Measurements from ENCODE around the gene NEDD4L.
A peak's percentile ranks its signal among the peaks of the same experiment; 100 is the strongest.
"Not testable (repeated sequence)": the region's sequence is repeated elsewhere in the genome, so short reads cannot be mapped to it uniquely, and the experiment has no call there.

Gene NEDD4L

DNA sequence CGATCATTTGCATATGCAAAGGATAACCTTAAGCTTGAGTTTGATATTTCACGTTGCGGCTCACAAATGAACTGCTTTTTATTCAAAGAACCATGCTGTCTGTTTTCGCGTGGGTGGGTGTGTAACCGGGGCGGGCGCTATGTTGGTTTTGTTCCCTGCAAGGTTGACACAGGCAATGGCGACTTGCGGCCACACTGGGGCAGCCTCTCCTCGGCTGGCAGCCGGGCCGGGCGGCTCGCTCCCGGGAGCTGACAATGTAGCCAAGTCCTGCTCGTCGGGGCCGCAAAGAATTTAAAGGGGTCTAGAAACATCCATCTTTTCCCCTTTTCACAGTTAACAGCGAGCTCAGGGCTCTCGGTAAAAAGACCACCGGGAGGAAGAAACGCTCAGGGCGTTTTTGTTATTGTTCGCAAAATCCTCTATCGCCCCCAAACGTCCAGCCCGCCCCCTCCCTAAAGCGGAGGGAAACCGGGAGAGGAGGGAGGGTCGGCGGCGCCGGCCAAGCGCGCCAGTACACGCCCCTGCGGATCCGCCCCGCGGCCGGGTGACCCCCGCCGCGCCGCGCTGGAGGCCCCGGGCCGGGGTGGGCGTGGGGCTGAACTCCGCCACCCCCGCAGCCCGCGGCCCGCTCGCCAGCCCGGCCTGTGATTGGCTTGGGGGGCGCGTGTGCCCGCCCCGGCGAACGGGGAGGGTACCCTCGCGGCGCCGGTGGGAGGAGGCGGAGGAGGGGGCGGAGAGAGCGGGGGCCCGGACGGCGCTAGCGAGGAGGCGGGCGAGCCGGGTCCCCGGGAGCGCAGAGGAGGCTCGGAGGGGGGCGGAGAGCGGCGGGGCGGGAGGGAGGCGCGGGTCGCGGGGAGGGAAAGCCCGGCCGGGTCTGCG lies at the start of gene NEDD4L:
TSS of gene NEDD4L (plus strand) at position 736 of the 879 bp plus-strand sequence. CDS start 435 bp downstream, outside the sequence.
- DNase-seq: peak; percentile 88

DNA sequence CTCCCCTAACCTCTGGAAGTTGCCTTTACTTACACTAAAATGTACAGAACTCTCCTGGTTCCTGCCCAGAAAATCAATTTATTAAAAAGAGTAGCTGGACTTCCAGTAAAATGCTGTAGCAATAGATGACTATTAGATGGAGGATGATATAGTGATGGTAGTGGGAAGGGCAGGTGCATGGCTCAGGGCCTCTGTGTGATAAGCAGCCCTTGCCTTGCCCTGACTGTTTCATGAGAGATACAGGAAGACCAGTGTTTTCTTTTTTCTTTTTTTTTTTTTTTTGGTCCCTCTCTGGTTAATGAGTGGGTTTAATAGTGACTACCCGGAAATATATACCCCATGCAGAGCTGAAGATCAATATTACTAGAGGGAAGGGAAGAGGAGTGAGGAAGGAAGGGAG lies 48.7 kb upstream of the NEDD4L start:
- no peak for DNase-seq

DNA sequence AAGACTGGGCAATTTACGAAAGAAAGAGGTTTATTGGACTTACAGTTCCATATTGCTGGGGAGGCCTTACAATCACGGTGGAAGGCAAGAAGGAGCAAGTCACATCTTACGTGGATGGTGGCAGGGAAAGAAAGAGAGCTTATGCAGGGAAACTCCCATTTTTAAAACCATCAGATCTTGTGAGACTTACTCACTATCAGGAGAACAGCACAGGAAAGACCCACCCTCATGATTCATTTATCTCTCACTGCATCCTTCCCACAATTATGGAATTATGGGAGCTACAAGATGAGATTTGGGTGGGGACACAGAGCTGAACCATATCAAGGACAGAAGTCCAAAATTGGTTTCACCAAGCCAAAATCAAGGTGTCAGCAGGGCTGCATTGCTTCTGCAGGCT lies 47.1 kb upstream of the NEDD4L start:
- DNase-seq: not testable (repeated sequence)

- DNase-seq: no peak
Measured at GRCh38 chr18:57997820-57998219, 46.2 kb upstream of the NEDD4L start.

DNA sequence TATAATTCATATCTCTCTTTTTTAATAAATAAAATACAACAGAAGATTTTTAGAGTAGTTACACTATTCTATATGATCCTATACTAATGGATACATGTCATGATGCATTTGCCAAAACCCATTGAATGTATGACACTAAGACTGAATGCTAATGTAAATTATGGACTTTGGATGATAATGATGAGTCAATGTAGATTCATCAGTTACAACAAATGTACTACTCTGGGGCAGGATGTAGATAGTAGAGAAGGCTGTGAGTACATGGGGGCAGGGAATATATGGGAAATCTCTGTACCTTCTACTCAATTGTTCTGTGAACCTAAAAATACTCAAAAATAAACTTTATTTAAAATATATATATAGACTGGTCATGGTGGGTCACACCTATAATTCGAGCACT lies 45.6 kb upstream of the NEDD4L start:
- no peak for DNase-seq

DNA sequence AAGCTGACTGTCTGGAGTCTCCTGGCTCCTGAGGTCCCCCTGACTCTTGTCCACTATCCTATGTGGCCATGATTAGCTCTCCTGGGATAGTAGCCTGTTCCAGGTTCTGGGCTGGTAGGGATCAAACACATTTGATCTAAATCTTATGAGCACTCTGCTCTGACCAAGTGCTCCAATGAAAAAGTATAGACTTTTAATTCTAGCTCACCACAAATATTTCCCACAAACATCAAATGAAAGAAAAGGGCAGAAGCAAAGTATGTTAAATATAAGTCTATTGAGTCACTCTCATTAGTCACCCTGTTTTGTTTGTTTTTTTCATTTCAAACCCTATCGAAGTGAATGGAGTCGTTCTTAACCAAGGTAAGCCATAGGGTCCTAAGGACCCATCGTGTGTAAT lies 39.7 kb upstream of the NEDD4L start:
- no peak for DNase-seq

DNA sequence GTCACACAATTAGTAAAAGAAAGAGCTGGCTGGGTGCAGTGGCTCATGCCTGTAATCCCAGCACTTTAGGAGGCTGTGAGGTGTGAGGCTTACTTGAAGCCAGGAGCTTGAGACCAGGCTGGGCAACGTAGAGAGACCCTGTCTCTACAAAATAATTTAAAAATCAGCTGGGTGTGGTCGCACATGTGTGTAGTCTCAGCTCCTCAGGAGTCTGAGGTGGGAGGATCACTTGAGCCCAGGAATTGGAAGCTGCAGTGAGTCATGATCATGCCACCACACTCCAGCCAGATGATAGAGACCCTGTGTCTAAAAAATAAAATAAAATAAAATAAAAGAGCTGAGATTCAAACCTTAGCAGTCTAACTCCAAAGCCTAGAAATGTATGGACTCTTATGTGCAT lies 39.0 kb upstream of the NEDD4L start:
- no peak for DNase-seq

DNA sequence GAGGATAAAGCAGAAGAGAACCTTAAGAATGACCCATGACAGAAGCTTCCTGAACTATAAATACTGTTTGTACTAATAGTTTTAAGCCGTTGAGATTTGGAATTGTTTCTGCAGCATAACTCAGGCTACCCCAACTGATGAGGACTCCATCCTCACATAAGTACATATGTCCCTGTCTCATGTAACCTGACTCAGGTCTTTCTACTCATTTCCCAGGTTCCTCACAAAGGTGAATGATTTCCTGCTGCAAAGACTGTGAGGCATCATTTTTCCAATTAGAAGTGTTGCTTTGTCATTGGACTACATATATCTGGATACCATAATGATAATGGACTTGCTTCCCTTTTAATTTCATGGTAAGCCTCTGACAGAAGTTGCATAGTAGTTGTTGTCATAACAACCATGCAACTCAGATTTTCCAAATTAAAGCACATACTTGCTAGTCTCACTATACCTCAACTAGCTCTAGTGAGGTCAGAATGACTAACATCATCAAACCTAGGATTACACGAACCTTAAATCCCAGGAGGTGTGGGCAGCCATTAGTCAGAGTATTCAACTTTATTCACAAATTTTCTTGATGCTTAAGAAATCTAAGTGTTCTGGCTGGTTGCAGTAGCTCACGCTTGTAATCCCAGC lies 38.0 kb upstream of the NEDD4L start:
- DNase-seq: no peak

- DNase-seq: no peak
Measured at GRCh38 chr18:58009166-58009565, 34.9 kb upstream of the NEDD4L start.

DNA sequence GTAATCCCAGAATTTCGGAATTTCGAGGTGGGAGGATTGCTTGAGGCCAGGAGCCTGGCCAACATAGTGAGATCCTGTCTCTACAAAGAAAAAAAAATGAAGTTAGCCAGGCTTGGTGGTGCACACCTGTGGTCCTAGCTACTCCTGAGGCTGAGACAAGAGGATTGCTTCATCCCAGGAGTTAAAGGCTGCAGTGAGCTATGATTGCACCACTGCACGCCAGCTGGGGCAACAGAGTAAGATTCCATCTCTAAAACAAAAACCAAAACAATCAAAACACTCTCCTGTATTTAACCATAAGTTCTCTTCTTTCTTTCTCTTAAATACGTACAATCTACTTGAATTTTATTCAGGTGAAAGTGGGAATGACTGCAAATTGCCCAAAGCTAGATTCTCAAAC lies 33.8 kb upstream of the NEDD4L start:
- no peak for DNase-seq

DNA sequence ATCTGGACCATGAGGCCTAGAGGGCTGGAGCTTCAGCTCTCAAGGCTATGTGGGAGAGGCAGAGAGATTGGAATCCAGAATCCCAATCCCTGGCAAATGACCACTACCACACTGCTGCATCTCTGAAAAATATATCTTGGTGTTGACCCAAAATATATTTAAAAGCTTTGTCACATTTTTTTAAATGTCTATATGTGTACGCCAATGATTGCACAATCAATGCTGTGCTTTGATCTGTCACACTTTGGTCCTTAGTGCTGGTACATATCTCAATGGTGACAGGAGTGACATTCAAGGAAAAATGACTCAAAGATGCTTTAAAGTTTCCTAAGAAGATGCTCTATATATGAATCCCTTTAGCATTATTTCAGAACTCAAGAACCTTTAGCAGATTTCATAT lies 31.7 kb upstream of the NEDD4L start:
- DNase-seq: no peak

DNA sequence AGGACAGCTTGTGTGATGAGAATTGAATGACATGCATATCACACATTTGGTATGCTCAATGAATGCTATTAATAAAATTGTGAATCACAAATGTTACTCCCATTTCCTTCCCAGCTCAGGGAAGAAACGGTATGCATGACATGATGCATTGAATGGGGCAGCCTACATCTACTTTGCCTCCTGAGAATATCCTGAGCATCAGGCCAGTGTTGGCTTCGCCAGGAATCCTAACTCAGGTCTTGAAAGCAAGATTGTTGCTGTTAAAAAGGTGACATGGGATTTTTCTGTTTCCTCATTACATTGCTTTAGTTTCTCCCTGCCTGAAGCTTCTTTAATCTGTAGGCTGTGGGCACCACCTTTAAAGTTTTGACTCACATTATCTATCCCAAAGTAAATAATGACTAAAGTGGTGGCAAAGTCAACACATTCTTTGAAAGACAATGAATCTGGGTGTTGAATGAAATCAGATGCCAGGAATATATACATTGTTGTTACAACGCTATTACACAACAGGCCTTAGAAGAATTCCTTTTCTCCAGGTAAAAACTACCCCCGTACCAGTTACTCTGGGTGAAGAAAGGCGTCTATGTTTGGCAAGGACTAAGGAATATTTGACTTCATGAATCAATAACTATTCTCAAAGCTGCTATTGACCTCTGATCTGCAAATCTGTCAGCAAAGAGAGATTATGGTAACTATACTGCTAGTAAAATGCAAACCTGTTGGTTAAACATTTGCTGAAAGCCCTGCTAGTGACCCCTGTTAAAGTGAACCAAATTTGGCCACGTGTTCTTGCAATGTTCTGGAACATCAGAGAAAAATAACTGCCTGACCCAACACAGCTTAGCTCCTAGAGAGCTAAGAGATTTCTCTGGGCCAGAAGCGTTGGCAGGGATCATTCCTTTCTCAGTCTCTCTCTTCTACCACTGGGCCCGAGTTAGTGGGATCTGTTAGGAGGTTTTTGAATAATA lies 30.5 kb upstream of the NEDD4L start:
- DNase-seq: peak; percentile 18

DNA sequence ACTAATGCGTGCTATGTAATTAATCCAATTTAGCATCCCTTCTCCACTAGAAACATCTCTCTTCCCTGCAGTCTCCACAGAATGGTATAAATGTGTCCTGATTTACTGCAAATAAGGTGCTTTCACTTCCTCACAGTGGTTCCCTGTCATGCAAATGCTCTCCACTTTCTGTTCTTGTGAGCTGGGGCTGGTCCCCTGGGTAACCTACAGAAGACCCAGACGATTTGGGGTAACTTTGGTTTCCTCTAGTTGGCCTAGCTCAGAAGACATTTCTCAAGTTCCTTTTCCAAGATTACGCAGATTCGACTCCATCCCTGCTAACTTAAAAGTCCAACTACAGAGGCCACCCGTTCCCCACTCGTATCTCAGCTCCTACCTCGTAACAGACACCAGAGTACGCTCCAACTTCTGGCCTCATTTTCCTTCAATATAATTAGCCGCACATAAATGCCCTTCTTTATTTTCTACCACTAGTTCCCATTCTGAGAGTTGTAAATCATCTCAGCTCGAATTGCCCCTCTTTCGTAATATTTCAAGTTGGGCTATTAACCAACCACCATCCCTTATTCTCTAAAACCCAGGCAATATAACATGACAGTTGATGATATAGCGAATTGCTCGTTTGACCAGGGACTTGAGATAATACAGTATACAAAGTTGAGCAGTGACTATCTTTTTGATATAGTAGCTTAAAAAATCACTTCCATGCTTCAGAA lies 28.8 kb upstream of the NEDD4L start:
- DNase-seq: no peak

DNA sequence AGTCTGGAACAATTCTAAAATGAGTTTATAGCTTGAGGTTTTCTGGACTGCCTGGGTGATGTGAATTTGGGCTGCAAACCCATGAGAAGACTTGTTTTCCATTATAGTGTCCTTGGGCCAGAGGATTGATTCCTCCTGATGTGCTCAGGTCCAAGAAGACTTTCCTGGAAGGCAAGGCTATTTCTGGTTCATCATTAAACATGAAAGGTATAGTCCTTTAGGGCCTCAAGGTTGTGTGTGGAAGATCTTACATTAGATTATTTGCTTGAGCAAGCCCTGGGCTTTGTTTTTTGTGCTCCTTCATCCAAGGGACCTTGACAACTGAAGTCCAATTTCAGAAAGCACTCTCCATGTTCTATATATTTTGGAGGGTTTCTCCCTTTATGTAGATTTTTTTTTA lies 26.8 kb upstream of the NEDD4L start:
- no peak for DNase-seq

DNA sequence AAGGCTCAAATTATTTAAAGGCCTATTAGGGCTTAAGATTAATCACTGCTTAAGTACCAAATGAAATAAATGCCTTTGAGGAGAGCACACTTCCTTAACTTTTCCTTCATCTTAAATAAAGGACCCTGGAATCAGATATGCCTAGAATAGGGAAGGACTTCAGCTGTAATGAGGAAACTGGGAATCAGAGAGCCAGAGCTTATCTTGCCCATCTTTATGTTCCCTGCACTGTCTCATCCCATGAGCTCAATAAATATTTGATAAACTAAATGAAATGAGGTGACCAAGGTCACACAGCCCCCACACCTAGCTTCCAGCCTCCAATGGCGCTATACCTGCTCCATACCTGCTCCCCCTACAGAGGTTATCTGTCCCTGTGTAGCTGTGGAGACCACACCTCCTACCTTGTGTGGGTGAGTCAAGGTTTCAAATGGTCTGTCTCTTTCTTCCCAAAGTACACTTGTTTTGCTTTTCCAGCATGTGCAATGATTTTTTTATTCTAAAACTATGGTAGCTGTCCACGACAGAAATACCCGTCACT lies 23.4 kb upstream of the NEDD4L start:
- DNase-seq: no peak

GRCh38 chr18:58021504-58021903 lies 22.5 kb upstream of the NEDD4L start:
- DNase-seq: no peak

GRCh38 chr18:58023108-58023507 lies 20.9 kb upstream of the NEDD4L start:
- no peak for DNase-seq

- DNase-seq: no peak
Measured at GRCh38 chr18:58024139-58024538, 19.9 kb upstream of the NEDD4L start.

- DNase-seq: no peak
Measured at GRCh38 chr18:58025205-58025604, 18.8 kb upstream of the NEDD4L start.

- no peak for DNase-seq
Measured at GRCh38 chr18:58025733-58026132, 18.3 kb upstream of the NEDD4L start.

GRCh38 chr18:58026395-58026794 lies 17.6 kb upstream of the NEDD4L start:
- no peak for DNase-seq

DNA sequence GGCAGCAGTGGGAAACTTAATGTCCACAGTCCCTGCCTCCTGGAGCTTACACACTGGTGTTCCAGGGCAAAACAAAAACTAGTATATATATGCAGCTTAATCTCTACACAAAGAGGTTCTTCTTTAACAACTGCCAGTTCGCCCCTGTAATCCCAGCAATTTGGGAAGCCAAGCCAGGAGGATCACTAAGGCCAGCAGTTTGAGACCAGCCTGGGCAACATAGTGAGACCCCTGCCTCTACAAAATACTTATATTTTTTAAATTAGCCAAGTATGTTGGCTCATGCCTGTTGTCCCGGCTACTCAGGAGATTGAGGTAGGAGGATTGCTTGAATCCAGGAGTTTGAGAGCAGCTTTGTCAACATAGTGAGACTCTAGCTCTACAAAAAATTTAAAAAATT lies 17.2 kb upstream of the NEDD4L start:
- DNase-seq: no peak
